Adrenal gland (tissue), 12 donors: ENCODE data around the gene IPCEF1. TPM values are rescaled to one million over a fixed set of nuclear protein-coding genes. Genes with fewer than 3 reads are reported as not detected.
"Not testable (repeated sequence)": the region's sequence is repeated elsewhere in the genome, so short reads cannot be mapped to it uniquely, and the experiment has no call there.

Experiments used
- DNase-seq, 7 donors: peaks; one replicate each; pipeline ENCODE4 v3.0.0-alpha.2; 2019 to 2020
- H3K27ac ChIP-seq, 5 donors: fragments of 200-600 bp; sonication (generic) in 4 of 5; 1 replicate in 3 of 5; 2 replicates in 2 of 5; pipeline versions ENCODE4 v1.5.1 to v1.8.0; 2016 to 2020; ENCODE audit warnings: mild to moderate bottlenecking in 1 of 5
- H3K27me3 ChIP-seq: fragments of 200-600 bp; 2 replicates; pipeline ENCODE4 v1.8.0; 2021
- H3K36me3 ChIP-seq, 2 donors: fragments of 200-600 bp; replicated peaks in 1 of 2; 1 replicate in 1 of 2; 2 replicates in 1 of 2; pipeline versions ENCODE4 v1.5.1 to v1.8.0; 2018 to 2022
- H3K4me1 ChIP-seq, 2 donors: fragments of 200-600 bp; replicated peaks in 1 of 2; 1 replicate in 1 of 2; 2 replicates in 1 of 2; pipeline versions ENCODE4 v1.5.1 to v1.8.0; 2018 to 2021
- H3K4me3 ChIP-seq, 4 donors: fragments of 200-600 bp; sonication (generic) in 3 of 4; one replicate each; pipeline ENCODE4 v1.5.1; 2016 to 2018
- H3K9me3 ChIP-seq, 3 donors: fragments of 200-600 bp; sonication (generic) in 1 of 3; replicated peaks in 1 of 3; 1 replicate in 2 of 3; 2 replicates in 1 of 3; pipeline versions ENCODE4 v1.5.1 to v1.8.0; 2016 to 2021
- POLR2A ChIP-seq, 2 donors: fragments of 450-650 bp; IDR thresholded peaks; one replicate each; pipeline ENCODE4 v1.6.1; 2017; ENCODE audit warnings: antibody characterized with exemption in 2 of 2, mild to moderate bottlenecking in 2 of 2, moderate library complexity in 1 of 2
- WGBS, 4 donors: extraction: QIAGEN DNeasy Blood & Tissue Kit in 2 of 4; methylation state at CpG; one replicate each; pipeline versions ENCODE4 v1.1.5 to v1.1.7; 2013 to 2017; 5-methylcytosine and 5-hydroxymethylcytosine counted together
- intact Hi-C, 2 donors: fragments of 100-400 bp; cut with DNase I; formaldehyde crosslinking; loops; one replicate each; pipeline versions ENCODE4 v1.14.1 to v1.15.0; 2022 to 2023
- polyA plus RNA-seq, 3 donors: library from polyadenylated mRNA; stranded (reverse); fragments of 200-250 nt in 2 of 3; fragments of 350-450 nt in 1 of 3; fragmentation: Illumina TruSeq in 1 of 3; extraction: RNeasy Lipid Tissue Mini Kit (QIAGEN cat#74804) in 1 of 3; gene quantifications; one replicate each; pipeline ENCODE4 v1.2.3, GENCODE V29; 2013 to 2014
- total RNA-seq, 9 donors: library from RNA; depleted of rRNA in 4 of 9; stranded (reverse); fragments of >200 nt in 4 of 9; fragments of 120-200 nt in 1 of 9; fragmentation: NEBNext Ultra II Directional in 1 of 9; extraction: Animal tissue kit (Norgen Biotek cat#: 25700) in 1 of 9; gene quantifications; one replicate each; pipeline versions ENCODE4 v1.1.0 to v1.2.4, GENCODE V29; 2013 to 2023
- TF ChIP-seq, protein P1 (sequence below), 6 experiments: fragments of 450-650 bp in 4 of 6; fragments of 200-600 bp in 2 of 6; sonication (generic) in 1 of 6; IDR thresholded peaks; 1 replicate in 5 of 6; 2 replicates in 1 of 6; pipeline versions ENCODE4 v1.5.1 to v1.8.0; 2016 to 2021; ENCODE audit warnings: antibody characterized with exemption in 6 of 6, mild to moderate bottlenecking in 2 of 6, moderate library complexity in 1 of 6
- donor health status: healthy with polysubstance abuse.
- donor health status: Bipolar disorder and iron deficiency.
- donor health status: DM: yes; HTN: yes; CAD: no.
- donor health status: DM: no; HTN: no; CAD: no.
- donor health status: DM: no; HTN: no; CAD: no.
- donor health status: DM: yes; HTN: yes; CAD: no.

IPCEF1 gene
- total and polyA plus RNA-seq, 12 donors: 0.07 to 1.2 (median 0.72) TPM; not detected in 1

DNA sequence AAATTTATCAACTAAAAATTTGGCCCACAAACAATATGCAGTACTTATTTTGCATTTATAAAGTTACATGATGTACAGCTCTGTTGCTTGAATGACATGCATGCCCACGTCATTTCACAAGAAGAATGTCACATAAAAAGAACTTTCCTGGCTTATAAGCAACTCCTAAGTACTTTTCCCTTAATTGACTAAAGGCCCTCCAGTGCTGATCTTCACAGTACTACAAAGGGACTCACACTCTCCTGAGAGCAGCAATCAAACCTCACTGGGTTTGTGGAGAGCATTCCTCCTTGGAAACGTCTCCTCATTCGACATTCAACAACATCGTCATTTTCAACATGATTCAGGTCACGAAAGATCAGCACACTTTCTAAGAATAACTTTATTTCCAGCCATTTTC is 111.1 kb downstream of the IPCEF1 start:
- no peaks in the 10 kb centered on the region for H3K9me3 ChIP-seq
- no peaks in the 10 kb centered on the region for H3K4me1 ChIP-seq
- no peak overlapping the region for H3K4me3 ChIP-seq
- H3K27me3 ChIP-seq: no peaks in the 10 kb centered on the region
- intact Hi-C loops: no loop called here
- 60 to 74% (median 68%) methylated on average over 5 of the region's 5 CpGs for WGBS, 4 donors
- H3K36me3 ChIP-seq: no peaks in the 10 kb centered on the region
- no peak for DNase-seq
- TF ChIP-seq, protein P1, sequence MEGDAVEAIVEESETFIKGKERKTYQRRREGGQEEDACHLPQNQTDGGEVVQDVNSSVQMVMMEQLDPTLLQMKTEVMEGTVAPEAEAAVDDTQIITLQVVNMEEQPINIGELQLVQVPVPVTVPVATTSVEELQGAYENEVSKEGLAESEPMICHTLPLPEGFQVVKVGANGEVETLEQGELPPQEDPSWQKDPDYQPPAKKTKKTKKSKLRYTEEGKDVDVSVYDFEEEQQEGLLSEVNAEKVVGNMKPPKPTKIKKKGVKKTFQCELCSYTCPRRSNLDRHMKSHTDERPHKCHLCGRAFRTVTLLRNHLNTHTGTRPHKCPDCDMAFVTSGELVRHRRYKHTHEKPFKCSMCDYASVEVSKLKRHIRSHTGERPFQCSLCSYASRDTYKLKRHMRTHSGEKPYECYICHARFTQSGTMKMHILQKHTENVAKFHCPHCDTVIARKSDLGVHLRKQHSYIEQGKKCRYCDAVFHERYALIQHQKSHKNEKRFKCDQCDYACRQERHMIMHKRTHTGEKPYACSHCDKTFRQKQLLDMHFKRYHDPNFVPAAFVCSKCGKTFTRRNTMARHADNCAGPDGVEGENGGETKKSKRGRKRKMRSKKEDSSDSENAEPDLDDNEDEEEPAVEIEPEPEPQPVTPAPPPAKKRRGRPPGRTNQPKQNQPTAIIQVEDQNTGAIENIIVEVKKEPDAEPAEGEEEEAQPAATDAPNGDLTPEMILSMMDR (IDR thresholded peaks at IDR 0.05): no peak
- no peak for TF ChIP-seq POLR2A (IDR thresholded peaks at IDR 0.05)
- H3K27ac ChIP-seq: no peak overlapping the region

DNA sequence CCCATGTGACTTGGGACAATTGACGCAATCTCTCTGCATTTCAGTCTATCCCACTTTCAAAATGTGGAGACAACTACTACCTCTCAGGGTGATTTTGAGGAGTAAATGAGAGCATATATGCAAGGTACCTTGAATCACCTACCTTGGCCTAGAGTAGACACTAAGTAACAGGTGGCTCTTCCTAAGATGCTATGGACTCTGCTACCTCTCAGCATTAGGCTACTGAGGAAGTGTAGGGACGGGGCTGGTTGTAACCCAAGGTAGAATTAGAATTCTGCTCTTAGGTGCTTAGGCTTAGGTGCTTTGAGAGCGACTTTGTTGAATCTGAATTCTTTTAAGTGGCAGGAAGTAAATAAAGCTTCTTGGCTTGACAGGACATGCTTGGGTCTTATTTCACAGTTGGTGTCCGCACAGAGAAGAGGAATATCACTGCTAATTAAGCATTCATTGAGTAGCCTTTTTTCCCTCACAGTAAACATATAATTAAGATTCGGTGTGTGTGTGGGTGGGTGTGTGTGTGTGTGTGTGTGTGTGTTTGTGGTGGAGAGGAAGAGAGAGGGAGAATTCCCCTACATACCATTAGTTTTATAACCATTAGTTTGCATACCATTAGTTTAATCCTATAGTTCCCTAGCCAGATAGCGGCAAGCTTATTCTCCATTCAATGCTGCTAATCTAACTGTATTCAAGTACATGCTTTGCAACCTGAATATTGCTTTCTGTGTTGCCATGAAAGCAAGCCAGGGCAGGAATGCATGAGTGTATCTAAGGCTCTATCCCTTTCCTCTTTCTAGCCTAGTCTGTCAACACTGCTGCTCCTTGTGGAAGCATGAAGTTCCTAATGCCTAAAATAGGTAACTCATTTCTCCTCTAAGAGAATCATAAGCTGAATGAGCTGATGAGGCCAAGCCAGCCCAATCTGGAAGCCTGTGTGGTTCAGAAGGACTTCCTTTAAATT is 112.5 kb downstream of the IPCEF1 start:
- no peak for TF ChIP-seq POLR2A (IDR thresholded peaks at IDR 0.05)
- Histone ChIP-seq H3K4me1 (no peaks in the 10 kb centered on the region), H3K4me3 (no peak overlapping the region), H3K27ac (no peak overlapping the region), H3K9me3 (no peaks in the 10 kb centered on the region), H3K36me3 (no peaks in the 10 kb centered on the region), H3K27me3 (no peaks in the 10 kb centered on the region)
- DNase-seq: no peak
- 71 to 80% (median 73%) methylated on average over 6 of the region's 6 CpGs for WGBS, 4 donors
- intact Hi-C loops: no loop called here

DNA sequence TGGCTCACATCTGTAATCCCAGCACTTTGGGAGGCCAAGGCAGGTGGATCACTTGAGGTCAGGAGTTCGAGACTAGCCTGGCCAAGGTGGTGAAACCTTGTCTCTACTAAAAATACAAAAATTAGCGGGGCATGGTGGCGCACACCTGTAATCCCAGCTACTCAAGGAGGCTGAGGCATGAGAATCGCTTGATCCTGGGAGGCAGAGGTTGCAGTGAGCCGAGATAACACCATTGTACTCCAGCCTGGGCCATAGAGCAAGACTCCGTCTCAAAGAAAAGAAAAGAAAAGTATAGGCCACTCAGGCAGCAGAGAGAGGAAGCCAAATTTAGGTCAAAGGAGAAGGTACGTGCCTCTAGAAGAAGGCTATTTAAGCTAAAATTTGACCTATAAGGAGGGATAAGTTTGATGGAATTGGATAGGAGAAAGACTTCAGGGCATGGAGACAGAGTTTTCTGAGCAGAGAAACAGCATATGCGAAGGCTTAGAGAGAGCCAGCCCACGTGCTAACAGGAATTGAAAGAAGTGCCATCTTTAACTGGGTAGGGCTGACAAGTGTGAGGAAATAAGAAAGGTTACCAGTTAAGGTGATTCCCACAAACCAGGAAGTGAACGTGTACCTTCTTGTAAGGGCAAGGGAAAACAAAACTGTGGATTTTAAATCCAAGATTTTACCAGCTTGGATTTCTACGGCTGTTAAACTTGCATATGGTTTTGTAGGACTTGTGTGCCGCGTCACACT is 113.8 kb downstream of the IPCEF1 start:
- Histone ChIP-seq H3K27me3 (no peaks in the 10 kb centered on the region), H3K4me1 (no peaks in the 10 kb centered on the region), H3K4me3 (no peak overlapping the region), H3K9me3 (no peaks in the 10 kb centered on the region), H3K27ac (no peak overlapping the region), H3K36me3 (no peaks in the 10 kb centered on the region)
- no peak for DNase-seq
- intact Hi-C loops: no loop called here
- WGBS, 4 donors: 79 to 91% (median 86%) methylated on average over 13 of the region's 13 CpGs
- TF ChIP-seq POLR2A (IDR thresholded peaks at IDR 0.05): no peak
- TF ChIP-seq, protein P1 (IDR thresholded peaks at IDR 0.05): no peak

DNA sequence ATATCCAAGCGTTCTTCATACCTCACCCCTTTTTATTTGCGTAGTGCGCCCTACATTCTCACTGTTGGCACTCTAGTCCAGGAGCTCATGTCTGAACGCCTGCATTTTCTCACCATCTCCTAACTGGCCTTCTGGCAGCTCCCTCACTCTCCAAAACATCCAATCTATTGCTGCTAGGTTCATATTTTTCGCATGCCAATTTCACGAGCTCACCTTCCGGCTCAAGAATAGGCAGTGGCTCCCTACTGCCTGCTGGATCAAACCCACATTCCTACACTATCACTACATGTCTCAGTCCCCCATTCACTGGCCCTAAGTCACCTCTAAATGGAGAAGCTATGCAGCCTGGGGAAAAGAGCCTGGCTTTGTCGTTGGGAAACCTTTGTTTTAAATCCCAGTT is 115.0 kb downstream of the IPCEF1 start:
- DNase-seq: no peak
- intact Hi-C loops: no loop called here
- no peaks in the 10 kb centered on the region for H3K4me1 ChIP-seq
- 84 to 88% (median 85%) methylated on average over 8 of the region's 8 CpGs for WGBS, 4 donors
- H3K27me3 ChIP-seq: no peaks in the 10 kb centered on the region
- H3K9me3 ChIP-seq: no peaks in the 10 kb centered on the region
- no peak for TF ChIP-seq POLR2A (IDR thresholded peaks at IDR 0.05)
- TF ChIP-seq, protein P1 (IDR thresholded peaks at IDR 0.05): no peak
- no peak overlapping the region for H3K27ac ChIP-seq
- H3K36me3 ChIP-seq: no peaks in the 10 kb centered on the region
- no peak overlapping the region for H3K4me3 ChIP-seq

DNA sequence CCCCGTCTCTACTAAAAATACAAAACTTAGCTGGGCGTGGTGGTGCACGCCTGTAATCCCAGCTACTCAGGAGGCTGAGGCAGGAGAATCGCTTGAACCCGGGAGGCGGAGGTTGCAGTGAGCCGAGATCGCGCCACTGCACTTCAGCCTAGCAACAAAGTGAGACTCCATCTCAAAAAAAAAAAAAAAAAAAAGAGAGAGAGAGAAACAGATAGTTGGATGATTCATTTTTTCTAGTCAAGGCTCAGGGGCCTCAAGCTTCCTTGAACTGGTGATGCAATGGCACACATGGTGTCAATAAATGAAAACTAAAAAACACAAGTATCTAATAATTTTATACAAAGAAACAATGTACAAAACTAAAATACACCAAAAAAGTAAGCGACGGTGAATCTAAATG is 115.5 kb downstream of the IPCEF1 start:
- intact Hi-C loops, H3K27me3 ChIP-seq, H3K36me3 ChIP-seq, DNase-seq, H3K4me3 ChIP-seq, H3K27ac ChIP-seq, H3K9me3 ChIP-seq, H3K4me1 ChIP-seq: not testable (repeated sequence)
- WGBS, 4 donors: 83 to 95% (median 90%) methylated on average over 11 of the region's 11 CpGs
